22Rv1 (cell line): ENCODE results near the gene POLN.

Experiments used
- ZFX ChIP-seq: fragments of 450-650 bp; IDR thresholded peaks from 2 replicates; pipeline ENCODE4 v1.6.1; 2017; ENCODE audit warnings: antibody characterized with exemption, borderline replicate concordance
- TF ChIP-seq, protein P1 (sequence below): fragments of 450-650 bp; IDR thresholded peaks from 2 replicates; pipeline ENCODE4 v1.5.1; 2017; ENCODE audit warnings: mild to moderate bottlenecking

DNA sequence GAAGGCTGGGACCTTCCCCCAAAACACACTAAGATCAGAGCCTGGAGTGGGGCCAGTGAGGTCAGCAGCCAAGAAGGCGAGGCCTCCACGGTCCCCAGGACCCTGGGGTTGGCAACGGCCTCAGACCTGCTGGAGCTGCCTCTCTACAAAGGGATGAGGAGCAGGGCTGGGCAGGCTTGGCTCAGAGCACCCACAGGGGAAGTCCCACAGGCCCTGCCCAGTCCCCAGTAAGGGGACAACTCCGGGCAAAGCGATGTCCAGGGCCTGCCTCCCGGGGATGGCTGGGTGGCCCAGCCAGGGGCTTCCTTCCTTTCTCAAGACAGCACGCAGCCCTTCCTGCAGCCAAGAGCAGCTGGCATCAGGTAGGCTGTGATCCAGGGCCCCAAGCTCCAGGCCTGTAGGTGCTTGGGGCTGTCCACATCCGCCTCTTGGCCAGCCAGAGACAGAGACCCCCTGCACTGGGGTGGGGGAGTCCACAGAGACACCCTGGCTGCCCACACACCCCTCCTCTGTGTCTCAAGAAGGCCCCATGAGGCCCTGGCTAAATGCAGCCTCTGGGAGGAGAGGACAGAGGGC is 14.3 kb upstream of the POLN start:
- TF ChIP-seq, protein P1, sequence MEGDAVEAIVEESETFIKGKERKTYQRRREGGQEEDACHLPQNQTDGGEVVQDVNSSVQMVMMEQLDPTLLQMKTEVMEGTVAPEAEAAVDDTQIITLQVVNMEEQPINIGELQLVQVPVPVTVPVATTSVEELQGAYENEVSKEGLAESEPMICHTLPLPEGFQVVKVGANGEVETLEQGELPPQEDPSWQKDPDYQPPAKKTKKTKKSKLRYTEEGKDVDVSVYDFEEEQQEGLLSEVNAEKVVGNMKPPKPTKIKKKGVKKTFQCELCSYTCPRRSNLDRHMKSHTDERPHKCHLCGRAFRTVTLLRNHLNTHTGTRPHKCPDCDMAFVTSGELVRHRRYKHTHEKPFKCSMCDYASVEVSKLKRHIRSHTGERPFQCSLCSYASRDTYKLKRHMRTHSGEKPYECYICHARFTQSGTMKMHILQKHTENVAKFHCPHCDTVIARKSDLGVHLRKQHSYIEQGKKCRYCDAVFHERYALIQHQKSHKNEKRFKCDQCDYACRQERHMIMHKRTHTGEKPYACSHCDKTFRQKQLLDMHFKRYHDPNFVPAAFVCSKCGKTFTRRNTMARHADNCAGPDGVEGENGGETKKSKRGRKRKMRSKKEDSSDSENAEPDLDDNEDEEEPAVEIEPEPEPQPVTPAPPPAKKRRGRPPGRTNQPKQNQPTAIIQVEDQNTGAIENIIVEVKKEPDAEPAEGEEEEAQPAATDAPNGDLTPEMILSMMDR, result no peak
- TF ChIP-seq ZFX, result no peak
